Dedifferentiated amniotic fluid mesenchymal stem cell (primary cell): ENCODE measurements around the gene ARL6IP5.
A peak's percentile ranks its signal among the peaks of the same experiment; 100 is the strongest.

Source experiments
- DNase-seq: peaks from one replicate; pipeline ENCODE4 v3.0.0-alpha.2; 2016; ENCODE audit errors: extremely low spot score

Gene ARL6IP5

DNA sequence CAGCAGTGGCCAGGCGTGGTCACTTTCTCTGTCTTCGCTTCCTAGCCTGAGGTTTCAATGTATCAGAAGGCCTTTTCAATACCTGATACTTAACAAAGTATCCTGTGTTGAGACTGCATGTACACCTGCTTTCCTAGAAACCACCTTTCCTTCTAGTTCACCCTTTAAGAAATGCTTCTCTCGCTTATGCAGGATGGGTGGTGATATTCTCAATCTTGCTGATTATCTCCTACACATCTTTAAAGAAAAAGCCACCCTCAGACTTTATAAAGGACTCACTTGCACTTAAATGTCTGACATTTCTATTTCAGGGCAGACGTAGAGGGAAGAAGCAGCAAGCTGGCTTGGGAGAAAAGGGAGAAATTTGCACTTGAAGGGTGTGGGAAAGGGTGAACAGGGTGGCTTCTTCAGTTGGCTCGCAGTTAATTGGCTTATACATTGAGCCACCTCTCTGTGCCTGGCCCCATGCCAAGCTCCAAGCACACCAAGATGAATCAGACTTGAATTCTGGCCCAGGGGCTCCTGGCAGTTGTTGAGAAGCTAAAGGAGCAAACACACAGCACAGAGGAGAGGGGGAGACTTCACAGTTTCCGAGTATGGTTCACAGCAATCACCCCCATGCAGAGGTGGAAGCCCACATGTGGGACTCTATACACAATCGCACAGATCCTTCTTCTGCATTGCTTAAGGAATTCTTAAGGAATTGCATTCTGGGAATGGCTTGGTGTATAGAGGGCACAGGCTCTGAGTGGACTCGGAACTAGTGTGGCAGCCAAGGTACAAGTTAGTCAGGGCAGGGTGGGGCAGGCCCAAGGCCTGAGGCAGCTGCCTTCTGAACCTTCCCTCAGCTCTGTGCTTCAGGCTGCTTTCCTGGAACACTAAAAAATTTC, 1.3 kb downstream of the ARL6IP5 start:
- DNase-seq: peak; percentile 67

DNA sequence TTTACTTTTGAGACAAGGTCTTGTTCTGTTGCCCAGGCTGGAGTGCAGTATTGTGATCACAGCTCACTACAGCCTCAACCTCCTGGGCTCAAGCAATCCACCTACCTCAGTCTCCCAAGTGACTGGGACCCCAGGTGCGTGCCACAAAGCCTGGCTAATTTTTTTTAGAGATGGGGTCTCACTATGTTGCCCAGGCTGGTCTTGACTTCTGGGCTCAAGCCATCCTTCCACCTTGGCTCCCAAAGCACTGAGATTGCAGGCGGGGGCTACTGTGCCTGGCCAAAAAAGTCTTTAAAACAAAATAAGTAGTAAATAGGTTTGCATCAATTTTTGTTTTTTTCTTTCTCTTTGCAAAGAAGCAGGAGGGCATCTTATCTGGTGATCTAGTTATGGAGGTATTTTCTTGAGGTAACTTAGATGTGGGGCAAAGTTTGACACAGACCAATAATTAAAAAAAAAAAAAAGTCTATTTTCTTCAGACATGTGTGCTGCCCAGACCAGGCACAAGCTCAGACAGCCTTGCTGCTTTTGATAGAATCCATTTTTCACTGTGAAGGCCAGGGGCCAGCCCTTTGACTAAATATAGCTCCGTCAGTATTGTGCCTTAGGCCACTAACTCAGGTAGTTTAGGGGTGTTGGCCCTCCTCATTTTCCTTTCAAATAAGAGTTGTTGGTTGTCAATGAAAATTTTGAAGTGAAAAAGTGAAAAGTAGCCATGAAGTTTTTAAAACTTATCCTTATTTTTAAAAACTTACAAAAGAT, 2.5 kb downstream of the ARL6IP5 start:
- no peak for DNase-seq

DNA sequence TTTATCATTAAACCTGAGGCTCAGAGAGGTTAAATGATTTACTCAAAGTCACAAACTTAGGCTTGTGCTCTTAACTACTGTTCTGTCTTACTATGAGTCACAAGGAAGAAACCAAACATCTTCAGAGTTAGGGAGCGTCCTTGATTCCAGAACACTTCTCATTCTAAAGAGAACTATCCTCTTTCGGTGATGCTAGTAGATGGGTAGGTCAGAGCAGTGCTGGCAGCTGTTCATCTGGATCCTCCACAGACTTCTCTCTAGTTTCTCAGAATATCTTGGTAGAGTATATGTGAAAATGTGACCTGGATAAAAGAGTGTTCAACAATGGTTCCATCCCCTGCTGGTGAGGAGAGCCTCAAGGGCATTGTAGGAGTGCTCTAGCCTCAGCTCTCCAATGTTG, 3.3 kb downstream of the ARL6IP5 start:
- no peak for DNase-seq

DNA sequence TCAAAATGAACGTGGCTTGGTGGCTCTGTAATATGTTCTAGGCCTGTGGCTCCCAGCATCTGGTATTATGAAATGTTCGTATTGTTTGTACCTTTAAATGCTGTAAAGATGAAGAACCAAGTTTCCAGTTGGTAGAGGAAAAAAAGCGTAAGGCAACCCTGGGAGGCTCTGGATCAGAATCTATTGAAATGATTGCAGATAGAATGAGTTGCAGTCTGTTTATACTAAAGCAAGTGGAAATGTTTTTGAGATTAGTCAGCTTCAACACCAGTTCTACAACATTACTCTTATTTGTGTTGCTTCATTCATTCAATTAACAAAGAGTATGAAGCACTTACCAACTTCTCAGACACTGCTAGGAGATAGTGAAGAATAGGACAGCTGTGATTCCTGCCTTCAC, 5.3 kb downstream of the ARL6IP5 start:
- peak; percentile 64 for DNase-seq

DNA sequence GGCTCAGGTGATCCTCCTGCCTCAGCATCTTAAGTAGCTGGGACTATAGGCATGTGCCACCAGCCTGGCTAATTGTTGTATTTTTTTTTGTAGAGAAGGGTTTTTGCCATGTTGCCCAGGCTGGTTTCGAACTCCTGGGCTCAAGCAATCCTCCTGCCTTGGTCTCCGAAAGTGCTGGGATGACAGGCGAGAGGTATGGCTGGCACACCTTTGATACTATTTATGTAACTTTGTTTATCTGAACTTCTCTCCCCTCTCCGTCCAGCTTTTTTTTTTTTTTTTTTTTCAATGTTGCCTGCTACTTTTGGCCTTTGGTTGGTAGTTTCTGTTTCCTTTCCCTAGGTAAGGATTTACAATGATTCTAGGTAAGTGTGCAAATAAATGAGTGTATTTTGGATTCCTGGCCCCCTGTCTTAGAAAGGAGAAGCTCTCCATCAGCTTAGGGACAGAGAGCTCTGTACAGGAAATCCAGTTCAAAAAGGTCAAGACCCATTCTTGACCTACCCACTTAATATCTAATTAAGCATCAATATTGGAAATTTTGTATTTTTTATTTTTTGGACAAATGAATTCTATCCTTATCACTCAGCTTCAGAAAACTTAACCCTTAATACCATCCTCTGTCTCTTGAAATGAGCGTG, 6.8 kb downstream of the ARL6IP5 start:
- no peak for DNase-seq

DNA sequence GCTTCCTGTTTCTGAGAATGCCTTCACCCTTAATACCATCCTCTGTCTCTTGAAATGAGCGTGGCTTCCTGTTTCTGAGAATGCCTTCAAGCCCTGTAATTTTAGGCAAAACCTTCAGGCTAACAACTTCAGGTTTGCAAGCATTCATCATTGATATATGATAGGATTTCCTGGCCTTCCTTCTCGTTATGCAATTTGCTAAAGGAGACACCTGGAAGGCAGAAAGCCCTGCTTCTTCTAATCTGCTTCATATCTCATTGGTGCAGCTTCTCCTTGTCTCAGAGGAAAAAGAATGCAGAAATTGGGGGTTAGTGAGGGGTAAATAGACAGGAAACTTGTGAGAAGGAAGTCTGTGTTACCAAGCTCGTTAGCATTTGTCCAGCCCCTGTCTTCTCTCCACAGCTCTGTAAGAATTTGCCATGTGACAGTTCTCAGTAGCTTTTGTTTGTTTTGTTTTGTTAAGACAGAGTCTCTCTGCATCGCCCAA, 7.3 kb downstream of the ARL6IP5 start:
- no peak for DNase-seq

DNA sequence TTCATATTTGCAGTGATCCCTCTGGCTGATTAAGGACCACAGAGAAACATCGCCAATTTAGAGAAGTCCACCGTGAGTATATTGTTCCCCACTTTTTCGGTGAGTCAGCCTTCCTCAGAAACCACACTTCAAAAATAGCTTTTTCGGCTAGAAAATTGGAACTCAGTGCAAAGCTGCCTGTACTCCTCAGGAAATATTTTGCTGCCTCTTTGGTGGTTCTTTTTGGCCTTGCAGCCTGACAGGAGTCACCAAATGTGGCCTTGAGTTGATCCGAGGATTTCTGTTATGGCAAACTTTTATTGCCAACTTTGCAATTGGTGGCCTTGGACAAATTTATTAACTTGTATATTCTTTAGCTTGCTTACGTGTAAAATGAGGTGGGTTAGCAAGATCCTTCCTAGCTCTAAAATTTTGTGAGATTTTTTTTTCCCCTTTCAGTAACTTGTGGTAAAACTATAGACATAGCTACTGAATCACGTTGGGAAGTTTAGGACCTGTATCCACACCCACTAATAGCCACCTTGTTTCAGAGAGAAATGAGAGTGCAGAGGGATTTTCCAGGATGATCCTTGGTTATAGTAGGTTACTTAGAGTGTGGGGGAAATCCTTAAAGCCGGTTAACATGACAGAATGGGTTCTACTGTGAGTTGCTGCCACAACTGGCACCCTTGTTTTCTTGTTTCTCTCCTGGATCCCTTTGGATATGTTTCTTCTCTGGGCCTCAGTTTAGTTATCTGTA, 9.9 kb downstream of the ARL6IP5 start:
- peak; percentile 31 for DNase-seq

DNA sequence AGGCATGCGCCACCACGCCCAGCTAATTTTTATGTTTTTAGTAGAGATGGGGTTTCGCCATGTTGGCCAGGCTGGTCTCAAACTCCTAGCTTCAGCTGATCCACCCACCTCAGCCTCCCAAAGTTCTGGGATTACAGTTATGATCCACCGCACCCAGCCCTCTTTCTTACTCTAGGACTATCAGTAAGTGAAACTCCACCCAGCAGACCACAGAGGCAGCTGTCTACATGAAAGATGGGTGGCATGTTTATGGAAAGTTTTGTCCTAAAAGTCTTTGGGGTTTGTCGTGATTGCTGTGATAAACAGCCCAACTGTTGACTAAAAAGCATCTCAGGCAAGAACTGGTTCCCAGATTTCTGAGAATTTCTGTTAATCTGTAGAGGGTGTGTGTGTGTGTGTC, 10.9 kb downstream of the ARL6IP5 start:
- DNase-seq: no peak

DNA sequence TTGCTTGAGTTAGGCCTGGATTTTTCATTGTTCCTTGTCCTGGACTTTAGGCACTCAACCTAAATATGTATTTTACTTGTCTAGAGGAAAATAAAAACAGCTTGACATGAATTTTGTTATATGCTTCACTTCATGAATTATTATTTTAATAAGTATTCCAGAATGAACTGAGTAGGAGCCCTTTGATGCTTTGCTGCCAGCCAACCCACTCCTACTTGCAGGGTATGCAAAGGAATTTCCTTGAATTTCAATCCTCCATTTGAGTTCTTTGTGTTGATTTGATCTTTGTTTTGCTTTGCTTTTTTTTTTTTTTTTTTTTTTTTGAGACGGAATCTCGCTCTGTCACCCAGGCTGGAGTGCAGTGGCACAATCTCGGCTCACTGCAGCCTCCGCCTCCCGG, 11.6 kb downstream of the ARL6IP5 start:
- DNase-seq: no peak

DNA sequence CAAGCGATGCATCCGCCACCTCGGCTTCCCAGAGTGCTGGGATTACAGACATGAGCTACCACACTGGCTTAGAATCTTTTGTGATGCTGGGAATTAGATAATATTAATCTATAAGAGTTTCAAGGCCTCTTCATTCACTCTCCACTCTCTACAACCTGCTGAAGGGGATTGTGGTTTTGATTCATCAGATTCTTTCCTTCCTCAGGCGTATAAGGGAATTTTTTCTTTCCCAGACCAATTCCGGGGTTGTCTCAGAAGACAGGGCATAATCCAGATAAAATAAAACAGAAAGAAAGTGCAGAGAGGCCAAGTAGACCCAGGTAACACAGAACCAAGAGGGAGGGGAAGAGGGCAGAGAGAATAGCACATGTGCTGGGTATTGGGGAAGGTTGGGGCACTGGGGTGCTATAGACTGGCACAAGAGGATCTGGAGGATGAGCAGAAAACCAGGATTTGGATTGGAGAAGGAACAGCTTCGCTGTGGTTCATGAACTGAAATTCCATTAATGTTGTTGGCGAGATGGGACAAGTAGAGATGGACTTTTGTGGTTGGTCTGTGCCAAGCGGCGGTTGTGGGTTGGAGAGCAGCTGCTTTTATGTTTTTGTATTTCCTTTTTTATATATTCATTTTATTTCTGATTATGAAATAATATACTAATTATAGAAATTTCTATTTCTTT, 12.8 kb downstream of the ARL6IP5 start:
- no peak for DNase-seq

DNA sequence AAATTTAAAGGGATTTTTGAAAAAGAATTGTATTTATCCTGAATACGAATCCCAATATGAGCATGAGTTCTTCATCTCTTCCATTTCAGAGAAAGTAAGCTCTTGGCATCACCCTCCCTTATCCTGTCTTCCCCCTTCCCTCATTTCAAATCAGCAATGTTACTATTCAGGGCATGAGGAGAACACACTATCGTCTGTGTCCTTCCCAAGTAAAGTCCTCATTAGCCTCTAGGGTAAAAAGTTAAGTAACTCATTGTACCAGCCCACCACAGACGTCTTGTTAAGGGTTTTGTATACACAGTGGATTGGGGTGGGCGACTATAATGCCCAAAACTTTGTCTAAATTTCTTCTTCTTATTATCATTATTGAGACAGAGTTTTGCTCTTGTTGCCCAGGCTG, 14.8 kb downstream of the ARL6IP5 start:
- DNase-seq: no peak

DNA sequence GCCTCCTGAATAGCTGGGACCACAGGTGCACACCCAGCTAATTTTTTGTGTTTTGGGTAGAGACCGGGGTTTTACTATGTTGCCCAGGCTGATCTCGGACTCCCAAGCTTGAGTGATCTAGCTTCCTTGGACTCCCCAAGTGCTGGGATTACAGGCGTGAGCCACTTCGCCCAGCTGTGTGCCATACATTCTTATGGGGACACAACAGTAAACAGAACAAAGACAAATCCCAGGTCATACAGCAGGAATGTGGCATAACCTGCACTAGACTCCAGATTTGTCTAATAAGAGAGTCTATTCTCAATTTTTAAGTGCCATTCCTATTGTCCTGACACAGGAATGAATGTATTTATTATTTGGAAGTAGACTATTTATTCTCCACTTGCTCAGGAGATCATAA, 17.6 kb downstream of the ARL6IP5 start:
- DNase-seq: no peak

DNA sequence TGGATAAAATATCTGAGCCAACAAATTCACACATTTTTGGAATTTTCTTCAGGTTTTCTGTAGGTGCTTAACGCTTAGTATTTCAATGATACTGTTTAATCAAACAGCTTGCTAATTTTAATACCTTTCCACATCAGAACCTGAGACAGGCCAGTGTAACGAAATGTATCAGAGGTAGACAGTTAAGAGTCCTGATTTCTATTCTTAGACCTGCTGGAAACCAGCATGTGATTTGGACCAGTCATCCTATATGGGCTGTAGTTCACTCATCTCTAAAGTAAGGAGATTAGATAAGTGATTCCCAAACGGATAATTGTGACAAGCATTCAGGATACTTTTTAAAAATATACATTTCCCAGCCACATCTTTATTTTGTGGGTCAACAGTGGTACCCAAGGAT, 18.4 kb downstream of the ARL6IP5 start:
- no peak for DNase-seq

DNA sequence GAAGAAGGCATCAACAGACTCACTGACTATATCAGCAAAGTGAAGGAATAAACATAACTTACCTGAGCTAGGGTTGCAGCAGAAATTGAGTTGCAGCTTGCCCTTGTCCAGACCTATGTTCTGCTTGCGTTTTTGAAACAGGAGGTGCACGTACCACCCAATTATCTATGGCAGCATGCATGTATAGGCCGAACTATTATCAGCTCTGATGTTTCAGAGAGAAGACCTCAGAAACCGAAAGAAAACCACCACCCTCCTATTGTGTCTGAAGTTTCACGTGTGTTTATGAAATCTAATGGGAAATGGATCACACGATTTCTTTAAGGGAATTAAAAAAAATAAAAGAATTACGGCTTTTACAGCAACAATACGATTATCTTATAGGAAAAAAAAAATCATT, 19.8 kb downstream of the ARL6IP5 start:
- DNase-seq: no peak

DNA sequence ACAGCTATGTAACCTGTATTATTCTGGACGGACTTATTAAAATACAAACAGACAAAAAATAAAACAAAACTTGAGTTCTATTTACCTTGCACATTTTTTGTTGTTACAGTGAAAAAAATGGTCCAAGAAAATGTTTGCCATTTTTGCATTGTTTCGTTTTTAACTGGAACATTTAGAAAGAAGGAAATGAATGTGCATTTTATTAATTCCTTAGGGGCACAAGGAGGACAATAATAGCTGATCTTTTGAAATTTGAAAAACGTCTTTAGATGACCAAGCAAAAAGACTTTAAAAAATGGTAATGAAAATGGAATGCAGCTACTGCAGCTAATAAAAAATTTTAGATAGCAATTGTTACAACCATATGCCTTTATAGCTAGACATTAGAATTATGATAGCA, 20.6 kb downstream of the ARL6IP5 start:
- DNase-seq: no peak

DNA sequence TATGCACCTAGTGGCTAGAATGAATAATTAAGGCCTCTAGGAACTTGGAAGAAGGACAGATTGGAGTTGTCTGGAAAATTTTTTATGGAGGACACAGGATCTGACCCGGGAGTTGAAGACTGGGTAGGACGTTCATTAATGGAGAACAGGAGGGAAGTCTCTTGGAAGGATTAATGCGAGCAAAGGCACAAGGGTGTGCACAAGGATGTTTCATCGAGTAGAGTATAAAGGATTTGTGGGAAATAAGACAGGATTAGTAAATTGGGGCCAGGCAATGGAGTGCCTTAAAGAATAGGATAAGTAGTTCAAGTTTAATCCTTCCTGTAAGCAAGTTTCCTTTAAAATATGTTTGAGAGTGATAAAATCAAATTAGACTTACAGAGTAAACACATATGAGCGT, 23.1 kb downstream of the ARL6IP5 start:
- no peak for DNase-seq

DNA sequence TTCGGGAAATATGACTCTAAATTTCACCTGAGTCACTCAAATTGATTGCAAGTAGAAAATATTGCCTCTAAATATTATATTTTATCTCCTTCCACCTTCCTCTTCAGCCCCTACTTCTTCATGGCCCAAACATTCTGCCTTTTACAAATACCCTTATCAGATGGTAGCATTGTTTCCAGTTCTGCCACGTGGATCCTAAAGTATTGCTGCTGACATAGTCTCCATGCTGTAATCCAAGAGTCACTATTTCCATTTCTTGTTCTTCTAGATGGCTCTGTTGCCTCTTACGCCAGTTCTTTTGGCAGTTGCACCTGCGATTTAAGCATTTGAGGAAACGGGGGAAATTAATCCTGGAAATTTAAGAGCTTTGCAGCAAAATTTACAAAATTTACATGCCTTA, 24.1 kb downstream of the ARL6IP5 start:
- no peak for DNase-seq

DNA sequence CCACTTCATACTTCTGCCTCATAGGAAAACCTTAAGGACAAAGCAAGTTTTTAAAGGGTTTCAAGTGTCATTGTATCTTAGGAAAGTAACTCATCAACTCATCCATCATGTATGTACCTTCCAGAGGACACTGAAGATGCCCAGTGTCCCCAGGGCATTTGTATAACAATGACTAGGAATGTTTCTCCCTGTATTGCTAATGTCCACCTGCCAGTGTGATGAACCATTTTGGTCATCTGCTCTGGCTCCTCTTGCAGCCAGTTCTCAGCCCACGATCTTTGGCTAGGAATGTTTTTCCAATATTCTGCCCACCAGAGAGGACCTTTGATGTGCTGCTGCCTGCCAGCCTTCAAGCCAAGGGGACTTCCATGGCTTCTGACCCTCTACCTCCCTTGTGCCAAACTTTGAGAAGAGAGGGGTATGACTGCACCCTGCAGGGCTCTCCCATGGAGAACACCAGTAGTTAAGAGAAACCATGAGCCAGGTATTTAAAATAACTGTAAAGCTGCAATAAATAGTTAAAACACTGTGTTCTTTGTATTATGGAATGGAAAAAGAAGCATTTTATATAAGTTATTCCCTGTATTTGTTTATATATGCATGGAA, 26.3 kb downstream of the ARL6IP5 start:
- no peak for DNase-seq

DNA sequence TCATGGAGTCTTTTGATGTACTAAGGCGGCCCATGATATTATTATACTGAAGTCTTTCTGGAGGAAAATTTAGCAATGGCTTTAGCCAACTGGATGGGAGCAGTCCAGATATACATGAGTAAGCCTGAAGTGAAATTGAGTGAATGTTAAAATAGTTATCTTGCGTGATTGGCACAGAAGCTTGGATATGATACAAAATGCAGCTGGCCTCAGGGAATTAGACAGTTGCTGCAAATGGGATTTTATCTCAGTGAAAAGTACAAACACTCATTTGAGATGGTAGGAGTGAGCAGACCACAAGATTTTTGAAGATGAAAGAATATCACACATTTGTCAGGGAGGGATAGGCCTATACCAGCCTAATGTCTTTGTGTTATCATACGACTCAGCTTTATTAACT, 28.8 kb downstream of the ARL6IP5 start:
- no peak for DNase-seq

DNA sequence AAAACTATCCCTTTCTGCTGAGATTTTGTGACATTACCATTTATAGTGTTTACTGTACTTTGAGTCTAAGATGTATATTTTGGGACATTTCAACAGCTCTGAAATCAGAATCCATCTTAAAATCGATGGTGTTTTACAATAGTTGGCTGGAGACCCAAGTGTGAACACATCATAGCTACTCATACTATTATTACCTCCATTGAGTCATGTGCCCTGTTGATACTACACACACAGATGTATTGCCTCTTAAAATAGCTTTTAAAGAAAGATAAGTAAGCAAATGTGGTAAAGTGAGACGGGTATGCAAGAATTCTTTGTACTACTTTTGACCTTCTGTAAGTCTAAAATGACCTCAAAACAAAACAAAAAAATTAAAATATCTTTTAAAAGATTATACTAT, 31.0 kb downstream of the ARL6IP5 start:
- DNase-seq: no peak

DNA sequence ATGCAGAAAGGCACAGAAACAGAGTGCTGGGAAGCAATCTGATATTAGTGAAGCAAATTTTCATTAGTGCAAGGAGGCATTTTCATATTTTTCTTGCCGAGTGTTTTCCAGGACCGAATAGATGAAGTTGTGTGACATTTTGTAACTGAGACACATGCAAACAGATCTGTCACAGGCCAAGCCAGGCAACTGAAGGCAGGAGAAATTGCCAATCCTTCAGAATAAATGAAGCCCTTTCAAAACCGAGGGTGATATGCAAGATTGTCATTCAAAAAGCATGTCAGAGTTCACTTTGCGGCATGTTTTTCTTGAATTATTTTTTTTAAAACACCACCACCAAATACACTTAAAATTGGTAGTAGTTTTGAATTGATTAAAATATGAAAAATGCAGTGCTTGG, 31.4 kb downstream of the ARL6IP5 start:
- DNase-seq: no peak
